Heart right ventricle (tissue), 16 donors: ENCODE measurements around the gene OR56A4. TPM values are rescaled to one million over a fixed set of nuclear protein-coding genes. Genes with fewer than 3 reads are reported as not detected.

Experiments
- ATAC-seq, 8 donors: fragments of 200-7000 bp; cut with Tn5 transposase; one replicate each; pipeline ENCODE4 v1.9.1; 2020; ENCODE audit warnings: mild to moderate bottlenecking in 8 of 8, moderate library complexity in 8 of 8, moderate number of reproducible peaks in 1 of 8
- DNase-seq, 2 donors: peaks; one replicate each; pipeline ENCODE4 v3.0.0-alpha.2; 2020
- H3K27ac ChIP-seq, 10 donors: fragments of 200-600 bp; sonication (generic) in 2 of 10; one replicate each; pipeline versions ENCODE4 v1.5.0 to v1.8.0; 2020 to 2022; ENCODE audit warnings: mild to moderate bottlenecking in 3 of 10
- H3K27me3 ChIP-seq, 7 donors: fragments of 200-600 bp; one replicate each; pipeline ENCODE4 v1.8.0; 2021 to 2022; ENCODE audit warnings: mild to moderate bottlenecking in 2 of 7
- H3K36me3 ChIP-seq, 9 donors: fragments of 200-600 bp; sonication (generic) in 1 of 9; one replicate each; pipeline versions ENCODE4 v1.5.0 to v1.8.0; 2020 to 2022; ENCODE audit warnings: mild to moderate bottlenecking in 2 of 9
- H3K4me1 ChIP-seq, 9 donors: fragments of 200-600 bp; sonication (generic) in 1 of 9; one replicate each; pipeline versions ENCODE4 v1.5.0 to v1.8.0; 2020 to 2022; ENCODE audit warnings: mild to moderate bottlenecking in 4 of 9
- H3K4me3 ChIP-seq, 10 donors: fragments of 200-600 bp; sonication (generic) in 2 of 10; one replicate each; pipeline versions ENCODE4 v1.5.0 to v1.8.0; 2020 to 2022; ENCODE audit warnings: mild to moderate bottlenecking in 7 of 10, moderate library complexity in 2 of 10
- H3K9me3 ChIP-seq, 11 donors: fragments of 200-600 bp in 10 of 11; sonication (generic) in 2 of 11; one replicate each; pipeline versions ENCODE4 v1.5.0 to v1.8.0; 2013 to 2022; ENCODE audit warnings: mild to moderate bottlenecking in 2 of 11, control low read depth in 1 of 11, moderate library complexity in 1 of 11
- CTCF ChIP-seq, 9 donors: fragments of 200-600 bp; sonication (generic) in 2 of 9; IDR thresholded peaks; one replicate each; pipeline versions ENCODE4 v1.5.0 to v1.8.0; 2021 to 2022; ENCODE audit warnings: antibody characterized with exemption in 9 of 9, mild to moderate bottlenecking in 5 of 9, moderate library complexity in 1 of 9
- WGBS, 2 donors: extraction: QIAGEN DNeasy Blood & Tissue Kit; methylation state at CpG; one replicate each; pipeline ENCODE4 v1.1.7; 2013; ENCODE audit warnings: inconsistent platforms in 1 of 2; 5-methylcytosine and 5-hydroxymethylcytosine counted together
- intact Hi-C, 10 donors: fragments of 100-400 bp; cut with DNase I; formaldehyde crosslinking; loops; one replicate each; pipeline versions ENCODE4 v1.11.1 to v1.14.2; 2022
- polyA plus RNA-seq, 2 donors: library from polyadenylated mRNA; stranded (reverse); fragments of 200-250 nt; gene quantifications; one replicate each; pipeline ENCODE4 v1.2.3, GENCODE V29; 2013
- total RNA-seq, 10 donors: library from RNA; stranded (reverse); fragmentation: NEBNext Ultra II Directional in 3 of 10; extraction: Animal tissue kit (Norgen Biotek cat#: 25700) in 3 of 10; gene quantifications; one replicate each; pipeline versions ENCODE4 v1.2.1 to v1.2.4, GENCODE V29; 2021 to 2023
- donor health status: Arrhythmogenic right ventricular cardiomyopathy.
- donor health status: ischemic (EF 13 %, LVEDD 7.1; RV severe dilation, severe dysfunction).
- donor health status: healthy with polysubstance abuse.
- donor health status: DM: no; HTN: yes; CAD: no.
- donor health status: DM: no; HTN: no; CAD: no.
- donor health status: ischemic (EF 25% LVEDD 6.9; RV normal size, moderate dysfunction).
- donor health status: ischemic (EF 25% LVEDD 5.7; RV mildly dilated, moderate dysfunction).
- donor health status: healthy.
- donor health status: DM: yes; HTN: yes; CAD: no.
- donor health status: Ischemic cardiomyopathy.
- donor health status: ischemic (EF 35%, LVEDD 5.7; RV mildly dilated, moderate dysfunction).
- donor health status: nonischemic (EF 11% LVEDD 7.7; RV severe dilation, severe dysfunction).
- donor health status: DM: yes; HTN: yes; CAD: no.
- donor health status: PGD.
- donor health status: ischemic (EF 29% LVEDD 5.4; RV normal size, mild dysfunction).
- donor health status: nonischemic (EF 23%, LVEDD 6.1; RV moderate dilation, normal function).

The OR56A4 gene
- total and polyA plus RNA-seq, 12 donors: 0.05 TPM; not detected in 11

DNA sequence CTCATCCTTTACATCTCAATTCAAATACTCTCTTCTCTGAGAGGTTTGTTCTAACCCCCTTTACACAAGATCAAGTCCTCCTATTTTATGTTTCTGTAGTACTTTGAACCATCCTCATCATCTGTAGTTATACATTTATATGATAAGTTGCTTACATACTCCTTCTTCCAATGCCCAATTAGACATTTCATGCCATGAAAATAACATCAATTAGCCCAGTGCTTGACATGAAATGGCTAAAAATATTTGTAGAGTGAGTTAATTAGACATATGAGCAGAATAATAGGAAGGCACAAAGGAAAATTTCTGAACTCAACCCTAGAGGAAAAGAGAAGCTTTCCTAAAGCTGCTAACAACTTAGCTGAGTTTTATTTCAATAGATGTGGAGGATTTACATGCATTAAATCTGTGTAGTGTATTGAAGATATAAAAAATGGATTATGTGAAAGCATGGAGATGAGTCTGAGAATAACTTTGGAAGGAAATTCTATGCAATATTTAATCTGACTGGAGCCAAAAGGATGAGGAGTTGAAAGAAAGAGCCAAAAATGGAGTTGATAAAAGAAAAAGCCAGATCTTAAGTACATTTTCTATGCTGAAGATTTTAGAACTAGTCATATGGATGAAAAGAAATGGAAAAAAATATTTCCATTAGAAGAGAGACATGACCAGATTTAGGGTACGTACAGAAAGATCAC, 24.1 kb upstream of the OR56A4 start, which contains the start of gene OR56A1:
Gene OR56A1 (minus strand): TSS at position 51 of the 698 bp plus-strand sequence. CDS start 3,066 bp downstream, outside the sequence.
- ATAC-seq: no peak
- H3K27ac ChIP-seq: no peak within 1 kb of the TSS
- WGBS, 2 donors: 81 to 83% methylated on average over 1 of the region's 1 CpG
- no peak within 1 kb of the TSS for H3K4me3 ChIP-seq
- no peak for TF ChIP-seq CTCF (IDR thresholded peaks at IDR 0.05)
- no peaks in the 10 kb centered on the region for H3K9me3 ChIP-seq
- no peaks in the 10 kb centered on the region for H3K4me1 ChIP-seq
- no peak for DNase-seq
- intact Hi-C loops: no loop called here
- H3K27me3 ChIP-seq: peaks cover 0 to 9% (median 0%) of the 10 kb centered on the region in 7 donors
- no peaks in the 10 kb centered on the region for H3K36me3 ChIP-seq

DNA sequence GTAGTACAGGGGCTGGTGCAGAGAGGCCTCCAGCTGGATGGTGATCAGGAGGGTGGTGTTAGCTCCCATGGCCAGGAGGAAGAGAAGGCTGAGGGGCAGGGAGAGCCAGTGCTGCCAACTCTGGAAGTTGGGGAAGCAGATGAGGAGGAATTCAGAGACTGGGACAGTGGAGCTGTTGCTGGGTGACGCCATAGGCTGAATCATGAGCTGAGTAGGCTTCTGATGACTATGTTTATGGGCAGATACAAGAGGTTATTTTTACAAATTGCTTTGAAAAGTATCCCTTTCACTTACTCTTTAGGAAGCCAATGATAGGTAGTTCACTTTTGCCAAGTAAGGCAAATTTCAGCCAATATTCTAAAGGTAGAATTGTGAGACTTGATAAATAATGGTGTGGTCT, 20.8 kb upstream of the OR56A4 start:
- no peak for TF ChIP-seq CTCF (IDR thresholded peaks at IDR 0.05)
- ATAC-seq (no peak), DNase-seq (no peak)
- H3K36me3 ChIP-seq: no peaks in the 10 kb centered on the region
- intact Hi-C loops: loop anchor here in 4 of 10 donors (5.0 to 10.0 kb wide), 3 partner anchors 197 to 335 kb away; no protein-coding TSS in a partner anchor
- no peak overlapping the region for H3K27ac ChIP-seq
- 92 to 94% methylated on average over 1 of the region's 1 CpG for WGBS, 2 donors
- H3K9me3 ChIP-seq: no peaks in the 10 kb centered on the region
- no peak overlapping the region for H3K4me3 ChIP-seq
- peaks cover 0 to 8% (median 0%) of the 10 kb centered on the region in 7 donors for H3K27me3 ChIP-seq
- H3K4me1 ChIP-seq: no peaks in the 10 kb centered on the region

GRCh38 chr11:6025056-6025455, 18.3 kb upstream of the OR56A4 start:
- Histone ChIP-seq H3K4me1 (no peaks in the 10 kb centered on the region), H3K4me3 (no peak overlapping the region), H3K27me3 (peaks cover 0 to 4% (median 0%) of the 10 kb centered on the region in 7 donors), H3K27ac (no peak overlapping the region), H3K36me3 (no peaks in the 10 kb centered on the region), H3K9me3 (no peaks in the 10 kb centered on the region)
- TF ChIP-seq CTCF (IDR thresholded peaks at IDR 0.05): no peak
- intact Hi-C loops: loop anchor here in 4 of 10 donors (2.0 to 10.0 kb wide), 4 partner anchors 200 to 337 kb away; no protein-coding TSS in a partner anchor
- DNase-seq (no peak), ATAC-seq (no peak)
- WGBS, 2 donors: 50 to 55% methylated on average over 2 of the region's 2 CpGs

GRCh38 chr11:6022956-6023355, 16.2 kb upstream of the OR56A4 start:
- H3K27me3 ChIP-seq: no peaks in the 10 kb centered on the region
- H3K9me3 ChIP-seq: no peaks in the 10 kb centered on the region
- no peaks in the 10 kb centered on the region for H3K36me3 ChIP-seq
- H3K4me1 ChIP-seq: no peaks in the 10 kb centered on the region
- H3K27ac ChIP-seq: no peak overlapping the region
- H3K4me3 ChIP-seq: no peak overlapping the region
- DNase-seq: peak in 1 of 2 donors; percentile 51
- WGBS, 2 donors: 1% methylated on average over 4 of the region's 4 CpGs
- intact Hi-C loops: loop anchor here (2.0 to 10.0 kb wide), 10 partner anchors 202 to 340 kb away; no protein-coding TSS in a partner anchor
- ATAC-seq: peak in 7 of 8 donors; percentile 65 to 83 (median 73)
- peak; percentile 18 to 82 (median 66) for TF ChIP-seq CTCF (IDR thresholded peaks at IDR 0.05)
